GM21529 (cell line): ENCODE results near the gene ABCC1.
"Not testable (repeated sequence)": the region's sequence is repeated elsewhere in the genome, so short reads cannot be mapped to it uniquely, and the experiment has no call there.

Experiments used
- ATAC-seq: cut with Tn5 transposase; IDR thresholded peaks from one replicate; pipeline ENCODE4 v1.9.1; 2021; ENCODE audit not compliant: unreplicated experiment

Gene ABCC1

GRCh38 chr16:16175296-16175695, 225.9 kb downstream of the ABCC1 start:
- no peak for ATAC-seq

DNA sequence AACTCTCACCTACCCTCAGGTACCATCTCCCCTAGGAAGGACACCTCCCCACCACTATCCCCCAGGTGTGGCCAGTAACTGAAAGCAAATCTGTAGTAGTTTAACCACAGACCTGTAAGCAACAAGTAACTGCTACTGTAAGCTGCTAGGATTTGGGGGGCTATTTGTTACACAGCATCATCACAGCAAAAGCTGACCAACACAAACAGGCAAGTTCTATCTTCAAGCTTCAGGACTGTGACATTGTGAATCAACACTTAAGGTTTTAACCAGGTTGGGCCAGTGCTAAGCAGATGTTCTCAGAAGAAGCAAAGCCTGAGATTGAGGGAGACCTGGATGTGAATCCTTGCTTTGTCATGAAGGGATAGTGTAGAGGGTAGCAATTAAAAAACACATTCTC, 226.9 kb downstream of the ABCC1 start:
- no peak for ATAC-seq

GRCh38 chr16:16178455-16179162, 229.2 kb downstream of the ABCC1 start:
- ATAC-seq, result no peak

DNA sequence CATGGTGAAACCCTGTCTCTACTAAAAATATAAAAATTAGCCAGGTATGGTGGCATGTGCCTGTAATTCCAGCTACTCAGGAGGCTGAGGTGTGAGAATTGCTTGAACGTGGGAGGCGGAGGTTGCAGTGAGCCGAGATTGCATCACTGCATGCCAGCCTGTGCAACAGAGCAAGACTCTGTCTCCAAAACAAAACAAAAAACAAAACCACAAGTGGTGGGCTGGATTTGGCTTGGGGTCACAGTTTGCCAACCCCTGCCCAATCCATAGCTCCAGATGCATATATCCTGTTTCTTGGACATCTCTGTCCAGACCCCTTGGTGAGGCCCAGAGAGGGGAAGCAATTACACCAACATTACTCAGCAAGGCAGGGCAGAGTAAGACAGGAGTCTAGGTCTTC, 232.3 kb downstream of the ABCC1 start:
- ATAC-seq, result not testable (repeated sequence)

GRCh38 chr16:16182918-16183317, 233.5 kb downstream of the ABCC1 start:
- ATAC-seq, result no peak

DNA sequence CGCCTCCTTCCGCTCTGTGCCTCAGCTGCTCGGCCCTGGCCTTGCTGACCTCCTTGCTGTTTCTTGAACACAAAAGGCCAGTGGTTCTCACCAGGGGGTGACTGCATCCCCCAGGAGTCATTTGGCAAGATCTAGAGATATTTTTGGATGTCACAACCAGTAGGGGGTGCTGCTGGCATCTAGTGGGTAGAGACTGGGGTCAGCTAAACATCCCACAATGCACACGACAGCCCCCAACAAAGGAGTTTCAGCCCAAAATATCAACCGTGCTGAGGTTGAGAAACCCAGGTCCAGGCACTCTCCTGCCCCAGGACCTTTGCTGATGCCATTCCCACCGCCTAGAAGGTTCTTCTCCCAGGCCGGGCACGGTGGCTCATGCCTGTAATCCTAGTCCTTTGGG, 234.1 kb downstream of the ABCC1 start:
- no peak for ATAC-seq

GRCh38 chr16:16184594-16184993, 235.2 kb downstream of the ABCC1 start:
- ATAC-seq, result no peak

GRCh38 chr16:16185095-16185494, 235.7 kb downstream of the ABCC1 start:
- ATAC-seq, result no peak

DNA sequence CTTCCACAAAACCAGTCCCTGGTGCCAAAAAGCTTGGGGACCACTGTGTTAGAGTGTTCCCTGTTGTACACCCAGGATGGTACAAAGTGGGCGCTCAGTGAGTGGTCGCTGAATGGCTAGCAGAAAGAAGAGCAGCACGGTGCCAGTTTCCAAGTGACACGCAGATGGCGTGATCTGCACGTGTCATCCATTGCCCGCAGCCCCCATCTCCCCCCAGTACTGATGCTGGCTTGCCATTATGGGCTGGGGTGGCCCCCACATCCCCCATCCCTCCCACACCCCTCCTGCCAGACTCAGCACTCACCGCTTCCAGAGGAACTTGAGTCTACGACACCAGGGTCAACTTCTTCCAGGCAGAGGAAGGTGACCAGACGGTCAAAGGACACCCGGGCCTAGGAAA, 237.4 kb downstream of the ABCC1 start:
- ATAC-seq, result no peak

GRCh38 chr16:16188827-16189226, 239.4 kb downstream of the ABCC1 start:
- no peak for ATAC-seq

DNA sequence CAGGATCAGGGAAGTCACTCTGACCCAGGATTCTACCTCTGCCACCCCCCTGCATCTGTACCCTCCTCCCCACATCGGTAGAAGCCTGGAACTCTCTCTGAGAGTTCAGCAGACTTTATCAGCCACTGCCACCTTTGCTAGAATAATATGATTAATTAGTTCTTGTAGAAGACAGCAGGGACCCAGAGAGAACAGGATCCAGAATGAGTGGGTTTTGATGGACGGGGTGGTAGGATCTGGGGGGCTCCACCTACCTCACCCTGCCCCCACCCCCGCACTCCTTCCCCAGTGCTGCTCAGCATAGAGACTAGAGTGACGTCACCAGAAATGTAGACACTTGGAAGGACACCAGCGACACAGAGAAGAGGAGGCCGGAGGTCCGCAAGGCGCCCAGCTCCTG, 240.4 kb downstream of the ABCC1 start:
- no peak for ATAC-seq

DNA sequence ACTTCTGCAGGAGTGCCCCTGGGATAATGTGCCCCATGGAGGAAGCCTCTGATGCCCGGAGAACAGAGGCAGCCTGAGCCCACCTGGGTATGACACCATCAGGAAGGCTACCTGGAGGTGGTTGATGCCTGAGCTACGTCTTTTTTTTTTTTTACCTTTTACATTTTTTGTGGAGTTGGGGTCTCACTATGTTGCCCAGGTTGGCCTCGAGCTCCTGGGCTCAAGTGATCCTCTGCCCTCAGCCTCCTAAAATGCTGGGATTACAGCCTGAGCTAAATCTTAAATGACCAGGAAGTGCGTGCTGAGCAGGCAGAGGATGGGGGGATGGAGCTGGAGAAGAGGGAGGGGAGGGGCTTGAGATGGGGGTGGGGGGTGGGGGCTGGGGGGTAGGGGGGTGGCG, 241.1 kb downstream of the ABCC1 start:
- no peak for ATAC-seq

DNA sequence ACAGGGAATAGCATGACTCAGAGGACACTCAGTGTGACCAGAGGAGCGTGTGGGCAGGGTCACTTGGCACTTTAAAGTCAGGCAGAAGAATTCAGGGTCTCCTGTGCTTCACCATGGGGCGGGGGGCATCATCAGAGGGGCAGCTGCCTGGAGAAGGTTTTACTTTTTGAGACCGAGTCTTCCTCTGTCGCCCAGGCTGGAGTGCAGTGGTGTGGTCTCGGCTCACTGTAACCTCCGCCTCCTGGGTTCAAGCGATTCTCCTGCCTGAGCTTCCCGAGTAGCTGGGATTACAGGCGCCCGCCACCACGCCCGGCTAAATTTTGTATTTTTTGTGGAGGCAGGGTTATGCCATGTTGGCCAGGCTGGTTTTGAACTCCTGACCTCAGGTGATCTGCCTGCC, 241.6 kb downstream of the ABCC1 start:
- ATAC-seq, result not testable (repeated sequence)

DNA sequence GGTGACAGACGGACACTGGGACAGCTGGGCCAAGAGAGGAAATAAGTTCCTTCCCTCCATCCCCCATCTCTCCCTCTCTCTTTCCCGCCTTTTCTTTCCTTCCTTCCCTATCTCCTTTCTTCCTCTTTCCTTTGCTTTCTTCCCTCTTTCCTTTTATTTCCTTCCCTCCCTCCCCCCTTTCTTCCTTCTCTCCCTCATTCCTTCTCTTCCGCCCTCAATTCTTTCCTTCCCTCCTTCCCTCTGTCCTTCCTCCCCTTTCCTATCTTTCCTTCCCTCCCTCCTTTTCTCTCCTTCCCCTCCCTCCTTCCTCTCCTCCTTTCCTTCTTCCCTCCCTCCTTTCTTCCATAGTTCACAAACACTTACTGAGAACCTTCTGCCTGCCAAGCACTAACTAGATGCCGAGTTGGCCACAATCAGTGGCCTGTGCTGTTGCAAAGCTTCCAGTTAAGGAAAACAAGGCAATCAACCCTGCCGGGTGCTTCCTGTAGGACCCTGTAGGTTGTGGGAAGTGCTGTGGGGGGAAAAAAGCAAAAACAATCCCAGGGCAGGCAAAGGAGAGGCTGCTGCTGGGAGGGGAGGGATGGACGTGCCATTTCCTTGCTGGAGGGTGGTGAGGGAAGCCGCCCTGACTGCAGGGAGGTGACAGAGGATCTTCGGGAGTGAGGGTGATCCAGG, 242.2 kb downstream of the ABCC1 start:
- no peak for ATAC-seq
